ENCODE measurements around the gene KCNH2.

DNA sequence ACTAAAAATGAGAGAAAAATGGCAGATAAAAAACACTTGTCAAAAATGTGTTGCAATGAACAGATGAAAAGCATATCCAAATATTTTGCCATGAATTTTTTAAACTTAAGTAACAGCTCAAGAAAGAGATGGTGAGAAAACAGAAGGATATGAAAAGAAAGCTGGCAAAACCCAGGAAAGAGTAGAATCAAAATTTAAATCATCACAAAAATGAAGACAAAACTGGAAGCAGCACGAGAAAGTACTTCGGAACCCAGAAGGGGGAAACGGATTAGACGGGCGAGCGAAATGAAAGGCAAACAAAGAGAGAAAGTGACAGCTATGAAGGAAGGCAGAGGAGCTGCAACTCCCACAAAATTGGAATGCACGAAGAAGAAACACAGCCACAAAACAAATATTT lies 60.2 kb downstream of the KCNH2 start:
- TF ChIP-seq, protein P1, sequence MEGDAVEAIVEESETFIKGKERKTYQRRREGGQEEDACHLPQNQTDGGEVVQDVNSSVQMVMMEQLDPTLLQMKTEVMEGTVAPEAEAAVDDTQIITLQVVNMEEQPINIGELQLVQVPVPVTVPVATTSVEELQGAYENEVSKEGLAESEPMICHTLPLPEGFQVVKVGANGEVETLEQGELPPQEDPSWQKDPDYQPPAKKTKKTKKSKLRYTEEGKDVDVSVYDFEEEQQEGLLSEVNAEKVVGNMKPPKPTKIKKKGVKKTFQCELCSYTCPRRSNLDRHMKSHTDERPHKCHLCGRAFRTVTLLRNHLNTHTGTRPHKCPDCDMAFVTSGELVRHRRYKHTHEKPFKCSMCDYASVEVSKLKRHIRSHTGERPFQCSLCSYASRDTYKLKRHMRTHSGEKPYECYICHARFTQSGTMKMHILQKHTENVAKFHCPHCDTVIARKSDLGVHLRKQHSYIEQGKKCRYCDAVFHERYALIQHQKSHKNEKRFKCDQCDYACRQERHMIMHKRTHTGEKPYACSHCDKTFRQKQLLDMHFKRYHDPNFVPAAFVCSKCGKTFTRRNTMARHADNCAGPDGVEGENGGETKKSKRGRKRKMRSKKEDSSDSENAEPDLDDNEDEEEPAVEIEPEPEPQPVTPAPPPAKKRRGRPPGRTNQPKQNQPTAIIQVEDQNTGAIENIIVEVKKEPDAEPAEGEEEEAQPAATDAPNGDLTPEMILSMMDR (IDR thresholded peaks at IDR 0.05) = no peak
- no peak for TF ChIP-seq POLR2A (IDR thresholded peaks at IDR 0.05)

Data from thyroid gland (tissue), 4 donors.